Caki2 (cell line): ENCODE results near the gene DGKA. TPM values are rescaled to one million over a fixed set of nuclear protein-coding genes. Genes with fewer than 3 reads are reported as not detected.
"Not testable (repeated sequence)": the region's sequence is repeated elsewhere in the genome, so short reads cannot be mapped to it uniquely, and the experiment has no call there.

ENCODE experiments used
- DNase-seq: peaks from one replicate; pipeline ENCODE4 v3.0.0-alpha.2; 2015; ENCODE audit warnings: low read depth
- in situ Hi-C: cut with HindIII; loops from 2 replicates; pipeline ENCODE4 v1.10.0; 2016; ENCODE audit warnings: low sequenced_read_pairs, low pct_unique_long_range_greater_than_20kb, mixed read lengths
- total RNA-seq: library from RNA; depleted of rRNA; stranded (reverse); fragments of >200 nt; shearing (Covaris generic); gene quantifications from 2 replicates; pipeline ENCODE4 v1.2.3, GENCODE V29; 2014; ENCODE audit warnings: low replicate concordance; rRNA removed

The DGKA gene
- total RNA-seq, 1 experiment from 2014 or later = 0.17 TPM

DNA sequence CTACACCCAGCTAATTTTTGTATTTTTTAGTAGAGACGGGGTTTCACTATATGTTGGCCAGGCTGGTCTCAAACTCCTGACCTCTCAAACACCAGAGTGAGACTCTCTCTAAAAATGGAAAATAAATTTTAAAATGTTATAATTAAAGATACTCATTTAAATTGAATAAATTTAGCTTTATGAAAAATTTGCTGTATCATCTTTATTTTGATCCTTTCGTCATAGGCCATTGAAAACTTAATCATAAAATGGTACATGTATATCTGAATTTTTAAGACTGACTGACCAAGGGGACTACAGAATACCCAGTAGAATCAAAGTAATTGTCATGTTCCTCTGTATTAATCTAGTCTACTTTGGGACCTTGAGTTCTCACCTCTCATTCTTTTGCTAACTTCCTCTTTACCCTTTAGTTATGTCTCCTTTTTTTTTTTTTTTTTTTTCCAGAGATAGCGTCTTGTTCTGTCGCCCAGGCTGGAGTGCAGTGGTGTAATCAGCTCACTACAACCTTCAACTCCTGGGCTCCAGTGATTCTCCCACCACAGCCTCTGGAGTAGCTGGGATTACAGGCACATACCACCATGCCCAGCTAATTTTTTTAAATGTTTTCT lies 52.4 kb downstream of the DGKA start:
- no peak for DNase-seq
- in situ Hi-C loops = no loop called here

DNA sequence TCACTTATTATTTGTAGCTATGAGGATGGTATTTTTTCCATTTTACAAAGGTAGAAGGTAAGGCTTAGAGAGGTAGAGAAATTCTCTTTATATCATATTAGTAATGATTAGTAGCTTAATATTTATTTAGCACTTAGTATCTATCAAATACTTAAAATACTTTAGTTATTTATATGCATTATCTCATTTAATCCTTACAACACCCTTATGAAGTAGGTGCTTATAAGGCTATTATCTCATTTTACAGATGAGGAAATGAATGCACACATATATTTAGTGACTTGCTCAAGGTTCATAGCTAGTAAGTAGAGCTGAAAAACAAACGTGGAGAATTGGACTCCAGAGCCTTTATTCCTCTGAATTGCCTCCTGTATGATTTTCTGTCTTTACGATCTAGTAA lies 53.9 kb downstream of the DGKA start:
- in situ Hi-C loops = no loop called here
- DNase-seq = no peak

DNA sequence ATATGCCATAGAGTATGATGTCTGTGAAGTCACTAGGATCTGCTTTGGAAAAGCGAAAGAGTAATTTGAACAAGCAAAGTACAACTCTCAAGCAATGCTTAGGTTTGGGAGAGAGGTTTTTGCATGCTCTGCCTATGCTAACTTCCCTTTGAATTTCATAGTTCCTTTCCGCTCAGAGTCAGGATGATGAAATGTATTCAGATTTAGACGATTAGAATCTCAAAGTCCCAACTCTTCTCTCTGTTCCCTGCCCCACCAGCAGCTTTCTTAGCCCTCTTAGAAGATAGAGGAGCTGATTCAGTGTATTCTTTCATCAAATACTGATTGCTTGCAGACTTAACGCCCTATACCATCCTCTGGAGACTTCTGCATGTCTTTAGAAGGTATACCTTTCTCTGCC lies 54.4 kb downstream of the DGKA start:
- DNase-seq = no peak
- in situ Hi-C loops = no loop called here

DNA sequence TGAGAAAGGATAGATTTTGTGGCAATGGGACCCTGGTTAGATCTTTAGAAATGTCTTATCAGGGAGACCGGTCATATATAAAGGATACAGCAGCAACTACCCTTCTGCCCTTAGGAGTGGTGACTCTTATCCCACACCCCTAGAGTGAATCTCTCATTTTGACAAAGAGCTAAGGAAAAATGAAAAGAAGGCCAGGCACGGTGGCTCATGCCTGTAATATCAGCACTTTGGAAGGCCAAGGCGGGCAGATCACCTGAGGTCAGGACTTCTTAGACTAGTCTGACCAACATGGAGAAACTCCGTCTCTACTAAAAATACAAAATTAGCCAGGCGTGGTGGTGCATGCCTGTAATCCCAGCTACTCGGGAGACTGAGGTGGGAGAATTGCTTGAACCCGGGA lies 55.0 kb downstream of the DGKA start:
- DNase-seq, in situ Hi-C loops: not testable (repeated sequence)

DNA sequence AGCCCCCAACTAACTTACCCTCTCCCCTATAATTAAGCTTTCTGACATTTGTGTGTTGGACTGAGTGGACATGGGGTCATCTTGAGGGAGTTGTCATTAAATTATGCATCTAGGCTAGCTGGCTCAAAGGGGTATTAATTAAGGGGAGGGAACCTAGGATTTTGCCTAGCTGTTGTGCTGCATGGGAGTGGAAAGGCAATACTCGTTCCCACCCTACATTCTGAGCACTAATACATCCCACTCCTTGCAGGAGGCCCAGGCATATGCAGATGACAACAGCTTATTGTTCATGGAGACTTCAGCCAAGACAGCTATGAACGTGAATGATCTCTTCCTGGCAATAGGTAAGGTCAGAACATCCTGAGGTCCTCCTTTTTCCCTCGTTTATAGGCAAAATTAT lies 60.1 kb downstream of the DGKA start:
- in situ Hi-C loops = no loop called here

DNA sequence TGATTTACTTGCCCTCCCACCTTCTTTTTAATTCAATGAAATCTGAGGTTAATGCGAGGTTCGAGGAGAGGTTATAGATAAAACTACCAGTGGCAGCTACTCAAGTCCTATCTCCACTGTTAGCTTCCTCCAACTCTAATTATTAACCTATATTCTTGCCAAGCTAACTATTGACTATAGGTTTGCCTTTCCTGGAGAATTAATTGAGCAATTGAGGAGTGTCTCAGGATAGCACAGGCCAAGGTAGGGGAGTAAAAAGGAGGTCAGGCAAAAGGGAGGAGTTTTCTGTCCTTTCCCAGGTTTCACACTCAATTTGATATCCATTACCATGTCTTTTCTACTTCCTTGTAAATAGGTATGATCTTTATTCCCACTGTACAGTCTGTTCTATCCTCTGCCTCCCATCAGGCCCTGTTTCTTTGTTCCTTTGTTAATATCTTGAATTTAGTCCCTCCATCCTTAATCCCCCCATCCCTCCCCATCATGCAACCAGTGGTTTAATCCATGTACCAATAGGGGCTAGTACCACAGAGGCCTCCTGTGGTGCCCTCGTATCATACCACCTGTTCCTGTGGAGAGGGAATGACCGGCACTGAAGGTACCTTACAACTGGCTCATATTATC lies 62.4 kb downstream of the DGKA start:
- no peak for DNase-seq
- in situ Hi-C loops = no loop called here

More for the DNA sequence above, 60.1 kb downstream of the DGKA start:
- no peak for DNase-seq

DNA sequence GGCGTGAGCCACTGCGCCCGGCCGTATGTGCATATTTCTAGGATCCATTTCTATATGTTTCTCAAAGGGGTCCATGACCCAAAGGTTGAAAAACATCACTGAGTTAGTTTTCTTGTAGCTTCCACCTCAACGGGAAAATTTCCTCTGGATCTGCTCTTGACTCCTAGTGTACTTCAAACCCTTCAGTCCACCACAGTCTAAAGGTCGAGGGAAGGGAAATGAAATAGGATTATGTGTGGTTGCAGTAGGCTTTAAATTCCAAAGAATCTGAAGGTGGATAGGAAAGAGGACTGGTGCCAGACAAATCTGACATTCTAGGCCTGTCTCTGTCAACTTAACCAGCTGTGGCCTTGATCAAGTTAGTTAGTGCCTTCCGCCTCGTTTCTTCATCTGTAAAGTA lies 64.4 kb downstream of the DGKA start:
- in situ Hi-C loops = no loop called here
- no peak for DNase-seq

DNA sequence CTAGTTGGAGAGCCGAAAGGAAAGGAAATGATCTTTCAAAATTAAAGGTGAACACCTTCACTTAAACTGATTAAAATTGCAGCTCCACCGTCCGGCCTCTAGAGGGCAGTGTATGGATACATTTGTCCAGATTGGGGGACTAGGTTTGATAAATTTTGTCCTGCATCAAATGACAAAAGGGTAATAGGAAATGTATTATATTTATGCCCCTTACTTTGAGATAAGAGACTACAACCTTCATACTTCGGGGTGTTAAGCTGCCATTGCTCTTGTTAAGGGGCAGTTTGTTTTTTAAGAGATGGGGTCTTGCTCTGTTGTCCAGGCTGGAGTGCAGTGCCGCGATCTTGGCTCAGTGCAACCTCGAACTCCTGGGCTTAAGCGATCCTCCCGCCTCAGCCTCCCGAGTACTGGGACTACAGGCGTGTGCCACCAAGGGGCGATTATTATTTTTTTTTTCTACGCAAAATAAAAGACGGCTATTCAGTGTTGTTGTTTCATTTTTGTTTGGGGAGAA lies 65.3 kb downstream of the DGKA start:
- in situ Hi-C loops = no loop called here
- DNase-seq = peak; percentile 71

DNA sequence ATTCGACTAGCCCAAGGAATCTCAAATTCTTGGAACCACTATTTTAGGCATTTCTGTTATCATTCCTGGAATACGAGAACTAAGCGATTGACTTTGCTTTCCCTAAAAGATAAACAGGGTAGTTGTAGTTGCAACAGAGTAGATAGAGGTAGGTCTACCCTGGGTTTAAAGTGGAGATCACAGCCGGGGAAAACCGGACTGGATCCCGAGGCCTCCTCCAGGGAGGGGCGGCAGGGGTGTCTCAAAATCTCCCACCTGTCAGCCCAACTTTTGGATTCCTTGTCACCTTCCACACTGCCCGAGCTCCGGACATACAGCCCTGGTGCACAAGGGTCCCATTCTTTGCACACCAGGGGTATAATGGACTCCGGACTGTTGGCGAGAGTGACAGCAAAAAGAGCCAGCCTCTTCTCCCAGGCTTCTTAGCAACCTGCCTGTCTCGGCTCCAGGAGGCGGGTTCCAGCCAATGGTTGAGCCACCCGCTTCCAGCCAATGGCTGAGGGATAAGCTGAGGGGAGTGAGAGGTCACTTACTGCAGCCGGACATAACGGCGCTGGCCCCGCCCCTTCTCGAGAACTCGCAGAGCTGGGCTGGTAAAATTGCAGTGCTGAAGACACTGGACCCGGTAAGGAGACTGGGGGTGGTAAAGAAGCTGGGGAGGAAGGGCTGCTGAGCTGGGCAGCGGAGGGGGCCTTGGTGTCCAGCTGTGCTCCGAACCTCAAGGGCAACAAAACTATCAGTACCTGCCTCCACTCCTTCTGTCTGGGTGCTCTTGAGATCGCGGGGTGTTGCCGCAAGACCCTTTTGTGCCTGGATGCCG lies 66.0 kb downstream of the DGKA start, which contains the start of gene SUOX:
Gene SUOX (plus strand): TSS at position 562 of the 820 bp plus-strand sequence. CDS start 4,946 bp downstream, outside the sequence.
- in situ Hi-C loops = no loop called here
- peak; percentile 98 for DNase-seq

DNA sequence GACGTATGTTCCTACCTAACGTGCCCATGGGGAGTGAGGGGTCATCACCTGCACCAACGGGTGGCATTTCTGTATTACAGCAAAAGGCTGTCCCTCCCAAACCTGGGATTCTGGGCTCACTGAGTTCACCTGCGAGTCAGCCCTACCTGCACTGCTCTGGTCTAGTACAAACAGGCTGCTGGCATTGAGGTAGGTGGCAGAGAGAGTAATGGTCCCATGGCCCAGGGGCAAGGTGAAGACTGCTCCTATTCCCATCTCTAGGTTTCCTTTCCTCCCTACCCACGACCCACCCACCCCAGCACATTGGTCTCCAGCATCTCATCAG lies 66.5 kb downstream of the DGKA start:
- DNase-seq = no peak
- in situ Hi-C loops = no loop called here

DNA sequence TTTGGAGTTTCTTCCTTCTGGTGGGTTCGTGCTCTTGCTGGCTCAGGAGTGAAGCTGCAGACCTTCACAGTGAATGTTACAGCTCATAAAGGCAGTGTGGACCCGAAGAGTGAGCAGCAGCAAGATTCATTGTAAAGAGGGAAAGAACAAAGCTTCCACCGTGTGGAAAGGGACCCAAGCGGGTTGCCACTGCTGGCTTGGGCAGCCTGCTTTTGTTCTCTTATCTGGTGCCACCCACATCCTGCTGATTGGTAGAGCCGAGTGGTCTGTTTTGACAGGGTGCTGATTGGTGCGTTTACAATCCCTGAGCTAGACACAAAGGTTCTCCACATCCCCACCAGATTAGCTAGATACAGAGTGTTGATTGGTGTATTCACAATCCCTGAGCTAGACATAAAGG lies 68.6 kb downstream of the DGKA start:
- in situ Hi-C loops = not testable (repeated sequence)
- peak; percentile 22 for DNase-seq

DNA sequence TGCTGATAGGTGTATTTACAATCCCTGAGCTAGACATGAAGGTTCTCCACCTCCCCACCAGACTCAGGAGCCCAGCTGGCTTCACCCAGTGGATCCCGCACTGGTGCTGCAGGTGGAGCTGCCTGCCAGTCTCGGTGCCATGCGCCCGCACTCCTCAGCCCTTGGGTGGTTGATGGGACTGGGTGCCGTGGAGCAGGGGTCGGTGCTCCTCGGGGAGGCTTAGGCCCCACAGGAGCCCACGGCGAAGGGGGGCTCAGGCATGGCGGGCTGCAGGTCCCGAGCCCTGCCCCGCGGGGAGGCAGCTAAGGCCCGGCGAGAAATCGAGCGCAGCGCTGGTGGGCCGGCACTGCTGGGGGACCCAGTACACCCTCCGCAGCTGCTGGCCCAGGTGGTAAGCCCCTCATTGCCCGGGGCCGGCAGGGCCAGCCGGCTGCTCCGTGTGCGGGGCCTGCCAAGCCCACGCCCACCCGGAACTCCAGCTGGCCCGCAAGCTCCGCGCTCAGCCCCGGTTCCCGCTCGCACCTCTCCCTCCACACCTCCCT lies 69.1 kb downstream of the DGKA start:
- in situ Hi-C loops, DNase-seq: not testable (repeated sequence)

DNA sequence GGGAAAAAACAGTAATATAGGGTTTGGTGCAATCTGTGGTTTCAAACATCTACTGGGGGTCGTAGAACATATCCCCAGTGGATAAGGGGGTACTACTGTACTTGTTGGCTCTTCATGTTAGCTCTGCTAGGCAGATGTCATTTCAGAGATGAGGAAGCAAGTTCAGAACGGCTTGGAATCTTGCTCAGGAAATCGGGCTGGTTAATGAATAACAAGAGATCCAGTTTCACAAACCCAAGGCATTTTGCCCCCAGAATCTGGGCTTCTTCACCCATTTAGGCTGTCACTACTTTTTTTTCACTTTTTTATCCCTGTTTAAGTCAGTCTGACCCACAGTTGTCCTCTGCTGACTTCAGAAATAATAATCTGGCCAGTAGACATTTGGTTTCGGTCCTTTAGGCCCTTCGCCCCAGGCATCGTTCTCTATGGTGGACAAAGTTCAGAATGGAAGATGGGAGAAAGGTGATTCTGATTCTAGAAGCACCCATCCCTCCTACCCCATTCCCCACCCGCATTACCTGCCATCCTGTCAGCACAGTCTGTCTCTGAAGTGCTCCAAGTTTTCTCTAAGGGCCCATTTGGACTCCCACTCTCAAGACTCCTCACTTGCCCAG lies 70.6 kb downstream of the DGKA start:
- in situ Hi-C loops = no loop called here
- DNase-seq = no peak

DNA sequence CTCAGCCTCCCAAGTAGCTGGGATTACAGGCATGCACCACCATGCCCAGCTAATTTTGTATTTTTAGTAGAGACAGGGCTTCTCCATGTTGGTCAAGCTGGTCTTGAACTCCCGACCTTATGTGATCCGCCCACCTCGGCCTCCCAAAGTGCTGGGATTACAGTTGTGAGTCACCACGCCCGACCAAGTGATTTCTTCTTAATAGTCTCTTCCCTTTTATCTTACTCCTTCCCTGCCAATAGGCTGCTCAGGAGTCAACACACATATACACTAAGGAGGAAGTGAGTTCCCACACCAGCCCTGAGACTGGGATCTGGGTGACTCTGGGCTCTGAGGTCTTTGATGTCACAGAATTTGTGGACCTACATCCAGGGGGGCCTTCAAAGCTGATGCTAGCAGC lies 72.4 kb downstream of the DGKA start:
- in situ Hi-C loops, DNase-seq: not testable (repeated sequence)

Other genes with a start within 250 kb of the DGKA start
- gene ITGA7, start 223.3 kb upstream of the DGKA start, total RNA-seq = 1.3 and 10.7 TPM in 2 replicates
- 184 and 309 TPM in 2 replicates for gene BLOC1S1, start 215.1 kb upstream of the DGKA start, total RNA-seq
- 2.0 and 2.9 TPM in 2 replicates for gene RDH5, start 210.8 kb upstream of the DGKA start, total RNA-seq
- 1,384 and 1,429 TPM in 2 replicates for gene CD63, start 202.2 kb upstream of the DGKA start, total RNA-seq
- 1.1 and 2.8 TPM in 2 replicates for gene GDF11, start 188.0 kb upstream of the DGKA start, total RNA-seq
- 201 and 218 TPM in 2 replicates for gene SARNP, start 113.4 kb upstream of the DGKA start, total RNA-seq
- gene ORMDL2, start 113.1 kb upstream of the DGKA start, total RNA-seq = 27.5 and 31.2 TPM in 2 replicates
- gene DNAJC14, start 101.6 kb upstream of the DGKA start, total RNA-seq = 54.0 and 90.7 TPM in 2 replicates
- gene MMP19, start 88.2 kb upstream of the DGKA start, total RNA-seq = not detected in 2 replicates
- gene PYM1, start 3.3 kb upstream of the DGKA start, total RNA-seq = 36.1 and 62.7 TPM in 2 replicates
- gene PMEL, start 34.9 kb downstream of the DGKA start, total RNA-seq = 10.4 and 27.5 TPM in 2 replicates
- 42.6 and 58.5 TPM in 2 replicates for gene CDK2, start 35.7 kb downstream of the DGKA start, total RNA-seq
- 26.3 and 36.1 TPM in 2 replicates for gene RAB5B, start 42.9 kb downstream of the DGKA start, total RNA-seq
- gene SUOX, start 66.1 kb downstream of the DGKA start, total RNA-seq = 25.3 and 28.7 TPM in 2 replicates
- 0.34 and 1.9 TPM in 2 replicates for gene IKZF4, start 89.9 kb downstream of the DGKA start, total RNA-seq
- gene RPS26, start 110.8 kb downstream of the DGKA start, total RNA-seq = 1,254 and 1,317 TPM in 2 replicates
- 0.75 and 1.8 TPM in 2 replicates for gene ERBB3, start 149.0 kb downstream of the DGKA start, total RNA-seq
- gene PA2G4, start 173.4 kb downstream of the DGKA start, total RNA-seq = 415 and 417 TPM in 2 replicates
- gene RPL41, start 185.5 kb downstream of the DGKA start, total RNA-seq = 3,851 and 5,660 TPM in 2 replicates
- gene ZC3H10, start 187.1 kb downstream of the DGKA start, total RNA-seq = 4.2 and 8.4 TPM in 2 replicates
- gene ESYT1, start 197.1 kb downstream of the DGKA start, total RNA-seq = 155 and 163 TPM in 2 replicates
- 216 and 250 TPM in 2 replicates for gene MYL6B, start 221.4 kb downstream of the DGKA start, total RNA-seq
- 3,263 and 3,510 TPM in 2 replicates for gene MYL6, start 227.2 kb downstream of the DGKA start, total RNA-seq